ENCODE results near the gene TBX3. TPM values are rescaled to one million over a fixed set of nuclear protein-coding genes. Genes with fewer than 3 reads are reported as not detected.

The TBX3 gene
- total RNA-seq, 1 donor from 2014 or later = 17.1 TPM

DNA sequence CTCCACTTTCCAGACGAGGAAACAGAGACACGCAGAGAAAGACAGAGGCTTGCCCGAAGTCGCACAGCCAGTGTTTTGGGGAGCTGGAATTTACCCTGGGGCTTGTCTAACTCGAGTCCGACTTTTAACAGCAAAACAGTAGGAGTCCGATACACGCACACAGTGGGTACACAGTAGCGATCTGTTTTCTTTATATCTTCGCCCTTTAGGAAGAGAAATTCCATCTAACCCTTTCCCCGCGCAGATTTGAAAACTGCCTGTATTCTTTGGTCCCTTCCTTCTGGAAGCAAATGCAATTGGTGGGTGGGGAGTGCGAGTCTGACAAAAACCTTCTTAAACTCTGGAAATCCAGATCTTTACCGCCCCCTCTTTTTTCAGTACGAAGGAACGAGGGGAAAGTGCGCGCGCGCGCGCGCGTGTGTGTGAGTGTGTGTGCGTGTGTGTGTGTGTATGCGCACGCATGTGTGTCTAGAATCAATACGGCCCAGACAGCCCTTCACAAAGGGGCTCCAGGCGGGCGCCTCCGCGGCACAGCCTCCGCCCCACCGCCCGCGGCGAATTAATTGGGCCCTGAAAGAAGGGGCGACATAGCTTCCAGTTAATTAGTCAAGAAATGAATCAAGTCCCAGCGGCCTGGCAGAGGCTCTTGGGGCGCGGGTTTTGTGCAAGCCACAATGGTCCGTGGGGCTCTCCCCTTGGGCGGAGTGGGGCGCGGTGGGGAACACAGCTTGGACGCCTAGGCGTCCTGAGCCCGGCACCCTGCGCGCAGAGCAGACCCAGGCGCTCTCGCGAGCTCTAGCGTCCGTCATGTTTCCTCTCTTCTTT lies 14.0 kb upstream of the TBX3 start:
- no peak for DNase-seq (ENCODE audit: low spot score)
- intact Hi-C loops (cut with DNase I) = no loop called here

DNA sequence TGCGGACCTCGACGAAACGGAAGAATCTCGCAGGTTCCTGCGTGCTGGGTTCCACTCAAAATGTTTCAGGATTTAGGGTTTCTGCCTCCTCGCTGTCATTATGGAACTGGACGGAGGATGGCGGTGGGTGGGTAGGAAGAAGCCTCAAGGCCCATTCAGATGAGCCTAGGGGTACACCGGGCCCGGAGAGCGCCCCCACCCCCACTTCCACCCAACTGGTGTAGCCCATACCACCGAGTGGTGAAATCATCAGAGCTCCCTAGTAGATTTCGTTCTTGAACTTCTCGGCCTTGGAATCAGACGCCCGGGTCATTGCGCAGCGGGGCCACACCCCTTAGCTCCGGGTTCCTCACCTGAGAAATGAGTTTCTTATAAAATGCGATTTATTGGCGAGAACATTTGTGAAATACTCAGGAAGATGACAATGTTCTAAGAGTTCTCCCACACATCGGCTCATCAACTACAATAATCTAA lies 13.3 kb upstream of the TBX3 start:
- intact Hi-C loops (cut with DNase I) = no loop called here
- DNase-seq (ENCODE audit: low spot score) = no peak

DNA sequence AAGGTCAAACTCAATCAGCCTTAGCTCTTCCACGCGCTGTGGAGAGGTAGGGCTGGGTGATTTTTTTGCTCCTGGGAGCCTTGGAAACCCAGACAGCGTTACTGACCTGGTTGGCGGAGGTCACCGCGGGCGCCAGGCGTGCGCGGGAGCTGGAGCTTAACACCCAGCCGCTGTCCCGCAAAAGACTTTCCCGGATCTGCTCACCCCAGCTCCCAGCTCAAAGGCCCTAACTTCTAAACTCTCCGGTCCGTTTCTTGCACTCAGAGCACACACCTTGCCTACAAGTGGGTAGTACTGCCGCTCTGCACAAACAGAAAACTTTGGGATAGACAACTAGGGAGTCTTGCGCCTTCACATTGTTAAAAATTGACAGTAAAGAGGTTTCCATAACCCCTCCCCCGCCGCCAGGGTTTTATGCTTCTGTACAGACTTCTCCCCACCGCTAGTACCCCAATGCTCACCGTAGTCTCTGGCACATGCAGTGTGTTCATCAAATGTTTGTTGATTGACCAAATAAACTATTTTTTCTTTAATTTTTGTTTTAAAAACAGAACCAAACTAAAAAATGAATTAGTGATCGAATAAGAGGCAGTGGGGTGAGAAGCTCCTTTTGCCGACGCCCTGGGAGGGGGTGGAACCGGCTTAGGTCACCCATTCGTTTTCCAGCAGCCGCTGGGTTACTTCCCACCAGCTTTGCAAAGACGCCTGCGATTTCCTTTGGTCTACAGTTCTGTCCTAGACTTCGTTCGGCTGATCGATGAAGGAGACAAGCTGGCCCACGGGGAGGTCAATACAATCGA lies 12.7 kb upstream of the TBX3 start:
- intact Hi-C loops (cut with DNase I) = no loop called here
- no peak for DNase-seq (ENCODE audit: low spot score)

DNA sequence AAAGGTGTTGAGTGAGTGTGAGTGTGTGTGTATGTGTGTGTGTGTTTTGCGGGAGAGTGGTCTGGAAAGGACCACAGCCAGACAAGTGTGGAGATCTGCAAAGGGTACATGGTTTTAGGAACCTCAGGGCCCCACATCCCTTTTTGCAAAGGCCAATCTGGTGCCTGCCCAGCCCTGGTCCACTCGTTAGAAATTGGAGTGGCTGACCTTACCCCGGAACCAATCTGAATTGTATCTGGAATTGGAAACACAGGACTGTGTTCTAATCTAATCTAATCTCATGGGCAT lies 11.3 kb upstream of the TBX3 start:
- DNase-seq (ENCODE audit: low spot score) = no peak
- intact Hi-C loops (cut with DNase I) = no loop called here

DNA sequence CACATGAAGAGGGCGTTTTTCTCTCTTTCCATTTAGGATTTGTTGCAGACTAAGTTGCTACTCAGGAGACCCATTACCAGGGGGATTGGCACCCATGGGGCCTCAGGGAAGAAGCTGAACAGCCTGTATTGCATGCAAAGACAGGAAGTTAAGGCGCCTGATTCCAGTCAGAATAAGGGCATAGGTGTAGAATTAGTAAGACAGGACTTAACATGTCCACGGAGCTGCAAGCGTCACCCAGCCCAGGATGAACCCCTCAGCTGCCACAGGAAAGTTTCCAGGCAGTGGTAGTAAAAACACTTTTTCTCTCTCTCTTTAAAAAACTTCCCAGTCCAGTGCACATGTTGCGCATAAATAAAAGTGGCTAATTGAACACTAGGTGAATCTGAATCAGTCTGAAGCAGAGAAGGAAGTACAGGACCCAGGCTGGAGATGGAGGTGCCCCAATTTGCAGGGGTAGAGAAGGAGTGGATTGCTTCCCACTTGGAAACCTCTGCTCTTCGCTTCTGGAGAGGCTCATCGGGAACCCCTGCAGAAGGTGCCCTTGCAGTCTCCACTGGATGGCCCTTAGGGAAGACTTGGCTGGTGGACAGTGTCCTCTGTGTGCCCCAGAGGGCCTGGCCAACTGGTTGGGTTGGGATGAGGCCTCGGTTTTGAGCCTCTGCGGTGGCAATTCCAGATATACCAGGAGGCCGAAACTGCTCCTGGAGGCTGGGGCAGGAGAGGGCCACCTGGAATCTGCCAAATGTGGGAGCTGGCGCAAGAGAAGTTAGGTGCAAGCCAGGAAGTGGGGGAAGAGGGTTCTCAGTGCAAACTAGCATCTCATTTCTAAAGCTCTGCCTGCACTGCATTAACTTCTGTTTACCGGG lies 10.7 kb upstream of the TBX3 start:
- intact Hi-C loops (cut with DNase I) = no loop called here
- no peak for DNase-seq (ENCODE audit: low spot score)

DNA sequence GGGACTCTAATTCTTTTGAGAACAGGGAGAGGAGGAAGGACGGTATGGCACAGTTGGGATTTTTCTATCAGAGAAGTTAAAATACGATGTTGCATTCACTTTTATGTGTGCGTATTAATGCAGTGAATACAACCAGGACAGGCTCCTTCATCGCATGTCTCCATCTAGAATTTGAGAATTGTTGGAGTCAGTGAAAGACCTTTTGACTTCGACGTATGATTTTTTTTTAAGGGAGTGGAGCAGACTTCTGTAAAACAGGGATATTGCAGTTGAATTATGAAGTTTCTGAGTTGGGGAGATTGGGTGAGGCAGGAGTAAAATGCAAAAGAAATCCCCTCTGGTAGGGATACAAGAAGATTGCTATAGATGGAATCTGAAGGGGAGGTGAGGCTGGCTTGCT lies 9.6 kb upstream of the TBX3 start:
- intact Hi-C loops (cut with DNase I) = no loop called here
- no peak for DNase-seq (ENCODE audit: low spot score)

DNA sequence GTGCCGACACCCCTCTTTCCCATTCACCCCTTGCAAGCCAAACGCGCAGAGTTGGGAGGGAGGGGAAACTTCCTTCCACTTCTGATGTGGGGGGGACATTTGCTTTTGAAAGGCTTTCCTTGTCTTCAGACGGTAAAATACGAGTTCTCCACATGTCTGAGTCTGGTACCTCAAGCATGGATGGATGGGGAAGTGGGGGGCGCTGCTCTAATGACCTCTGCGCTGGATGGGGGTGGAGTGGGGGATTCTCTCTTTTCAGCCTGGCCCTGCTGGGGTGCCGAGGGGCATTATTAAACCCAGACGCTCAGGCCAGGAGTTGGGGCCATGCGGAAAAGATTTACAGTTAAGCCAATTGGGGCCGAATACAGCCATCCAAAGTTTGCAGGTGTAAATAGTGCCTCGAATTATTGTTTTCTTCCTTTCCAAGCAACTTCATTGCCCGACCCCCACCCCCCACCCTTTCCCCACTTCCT lies 9.1 kb upstream of the TBX3 start:
- DNase-seq (ENCODE audit: low spot score) = no peak
- intact Hi-C loops (cut with DNase I) = no loop called here

DNA sequence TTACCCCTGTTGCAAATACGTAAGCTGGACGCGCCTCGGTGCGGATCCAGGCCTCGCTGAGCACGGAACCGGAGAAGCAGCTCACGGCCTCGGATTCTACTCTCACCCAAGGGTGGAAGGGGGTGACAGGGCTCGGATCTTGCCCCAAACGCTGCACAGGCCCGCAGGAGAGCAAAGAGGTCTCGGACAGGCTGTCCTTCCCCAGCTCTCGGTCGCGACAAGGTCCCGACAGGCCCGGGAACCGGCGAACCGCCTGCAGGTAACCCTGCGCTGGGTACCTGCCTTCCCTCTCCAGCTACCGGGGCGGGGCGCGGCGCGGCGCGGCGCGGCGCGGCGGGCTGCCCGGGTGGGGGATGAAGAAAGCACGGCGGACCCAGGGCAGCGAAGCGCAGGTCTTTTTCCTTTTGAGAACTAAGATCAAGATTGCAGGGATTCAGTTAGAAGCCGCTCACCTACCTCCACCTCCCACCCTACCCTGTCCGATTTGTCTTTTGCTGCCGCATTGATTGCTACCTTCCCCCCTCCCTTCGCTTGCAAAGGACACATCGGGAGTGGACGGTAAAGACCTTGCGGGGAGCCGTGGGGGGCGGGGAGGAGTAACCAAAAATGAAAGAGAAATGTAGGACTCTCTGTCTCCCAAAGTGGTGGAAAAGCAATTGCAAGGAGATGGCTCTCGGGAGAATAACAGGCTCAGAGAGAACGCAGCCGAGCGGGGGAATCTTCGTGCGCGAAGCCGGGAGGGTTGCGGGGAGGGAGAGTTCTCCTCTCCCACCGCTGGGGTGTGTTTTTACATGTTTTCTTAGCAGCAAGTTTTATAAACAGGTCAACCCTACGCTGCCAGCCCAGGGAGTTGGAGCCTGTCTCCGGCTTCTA lies 8.4 kb upstream of the TBX3 start:
- intact Hi-C loops (cut with DNase I) = no loop called here
- no peak for DNase-seq (ENCODE audit: low spot score)

DNA sequence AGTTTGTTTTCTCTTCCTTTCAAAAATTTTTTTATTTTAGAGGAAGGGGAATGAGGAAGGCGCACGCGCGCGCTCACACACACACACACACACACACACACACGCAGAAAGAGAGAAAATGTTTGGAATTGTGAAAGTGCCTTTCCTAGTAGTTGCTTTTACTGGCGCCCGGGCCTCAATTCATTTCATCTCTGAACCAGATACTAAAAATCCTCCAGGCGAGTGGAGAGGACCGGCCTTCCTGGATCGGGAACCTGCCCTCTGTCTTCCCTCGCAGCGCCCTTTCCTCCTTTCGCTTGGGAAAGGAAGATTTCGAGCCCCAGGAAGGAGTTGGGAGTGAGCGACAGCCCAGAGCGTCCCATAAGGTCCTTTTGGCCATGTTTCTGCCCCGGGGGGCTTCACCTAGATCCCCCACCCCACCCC lies 7.8 kb upstream of the TBX3 start:
- intact Hi-C loops (cut with DNase I) = no loop called here
- no peak for DNase-seq (ENCODE audit: low spot score)

DNA sequence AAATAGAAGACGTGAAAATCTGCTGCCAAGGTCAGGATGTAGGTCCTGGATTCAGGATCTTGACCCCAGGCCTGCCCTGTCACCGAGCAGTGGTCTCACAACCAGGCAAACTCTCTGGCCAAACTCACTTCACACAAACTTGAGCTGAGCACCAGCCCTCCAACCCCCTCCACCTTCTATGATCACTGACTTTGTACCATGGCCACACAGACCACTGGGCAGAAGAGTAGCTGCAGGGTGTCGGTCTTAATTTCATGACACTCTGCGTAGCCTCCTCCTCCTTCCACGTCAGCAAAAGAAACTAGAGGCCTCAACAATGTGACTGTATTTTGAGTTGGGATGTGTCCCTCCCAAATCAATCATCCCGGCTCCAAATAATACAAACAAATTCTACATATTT lies 7.2 kb upstream of the TBX3 start:
- intact Hi-C loops (cut with DNase I) = no loop called here

DNA sequence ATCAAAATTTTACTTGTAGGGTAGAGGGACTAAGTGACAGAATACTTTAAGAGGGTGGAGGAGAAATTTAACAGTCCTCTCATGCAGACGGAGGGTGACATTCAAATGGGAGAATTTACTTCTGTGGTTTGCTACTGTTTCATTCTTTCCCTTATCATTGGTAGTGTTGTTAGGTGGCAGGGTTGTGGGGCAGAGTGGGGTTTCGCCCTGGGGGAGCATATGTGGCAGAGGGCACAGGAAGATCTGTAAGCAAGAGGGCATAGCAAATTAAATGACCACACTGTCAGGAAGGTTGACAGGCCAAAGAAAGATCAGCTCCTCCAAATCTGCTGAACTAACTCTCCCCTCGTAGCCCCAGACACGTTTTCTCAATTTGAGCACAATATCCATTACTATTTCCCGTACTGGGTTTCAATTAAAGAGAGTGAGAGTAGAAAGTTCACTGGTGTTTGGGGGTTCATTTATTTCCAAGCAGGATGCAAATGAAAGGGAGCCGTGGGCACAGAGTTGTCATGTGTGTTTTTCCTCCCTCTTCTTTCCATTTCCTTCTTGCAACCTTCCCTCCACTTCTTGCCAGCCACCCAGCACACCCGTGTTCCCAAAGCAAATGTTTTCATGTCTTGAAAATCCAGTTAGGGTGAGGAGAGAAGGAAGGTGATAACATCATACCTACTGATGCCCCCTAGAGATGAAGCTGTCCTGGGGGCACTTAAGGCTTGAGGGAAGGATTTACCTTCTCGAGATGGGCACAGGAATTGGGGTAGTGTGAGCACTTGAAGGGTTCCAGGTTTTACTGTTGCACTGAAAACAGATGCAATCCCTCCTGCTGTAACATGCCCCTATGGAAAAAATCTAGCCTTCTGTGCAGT lies 6.5 kb upstream of the TBX3 start:
- DNase-seq (ENCODE audit: low spot score) = no peak
- intact Hi-C loops (cut with DNase I) = no loop called here

More for the DNA sequence above, 7.2 kb upstream of the TBX3 start:
- DNase-seq (ENCODE audit: low spot score) = no peak

DNA sequence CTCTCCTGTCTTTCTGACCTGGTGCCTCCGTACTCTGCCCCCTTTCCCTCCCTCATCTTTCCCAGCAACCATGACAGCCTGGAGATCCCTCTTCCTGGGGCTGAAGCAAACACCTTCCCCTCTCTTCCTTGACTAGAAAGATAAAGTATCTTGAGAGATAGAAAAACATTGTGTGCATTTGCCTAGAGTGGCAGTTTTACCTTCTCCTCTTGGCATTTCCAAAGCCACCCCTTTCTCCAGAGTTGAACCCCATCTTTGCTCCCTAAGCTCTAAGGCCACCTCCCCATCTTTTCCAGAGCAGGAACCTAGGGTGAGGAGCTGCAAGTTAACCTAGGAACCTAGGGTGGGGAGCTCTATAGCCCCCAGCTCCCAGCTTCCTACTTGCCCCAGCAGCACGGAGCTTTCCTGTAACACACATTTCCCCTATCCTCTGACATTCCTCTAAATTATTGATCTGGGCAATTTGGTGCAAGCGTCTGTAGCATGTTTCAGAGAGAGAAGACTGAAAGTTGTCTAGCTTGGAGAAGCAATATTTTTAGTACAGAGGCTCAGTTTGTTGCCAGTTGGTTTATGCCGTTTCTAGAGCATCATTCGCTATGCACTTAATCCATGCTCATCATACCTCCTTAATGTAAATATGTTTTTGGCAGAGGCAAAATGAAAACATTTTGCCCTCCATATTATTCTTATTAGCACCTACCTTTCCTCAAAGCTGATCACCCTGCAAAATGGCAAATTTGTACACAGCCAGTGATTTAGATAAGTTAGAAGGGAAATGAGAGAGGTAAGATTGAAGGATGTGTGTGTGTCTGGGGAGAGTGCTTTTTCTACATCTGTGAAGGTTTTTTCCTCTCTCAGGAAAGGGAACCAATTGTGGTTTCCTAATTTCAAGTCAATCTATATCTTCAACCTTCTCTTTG lies 5.4 kb upstream of the TBX3 start:
- no peak for DNase-seq (ENCODE audit: low spot score)
- intact Hi-C loops (cut with DNase I) = loop anchor here (10.0 kb wide), 2 partner anchors 265 to 455 kb away; no protein-coding TSS in a partner anchor

DNA sequence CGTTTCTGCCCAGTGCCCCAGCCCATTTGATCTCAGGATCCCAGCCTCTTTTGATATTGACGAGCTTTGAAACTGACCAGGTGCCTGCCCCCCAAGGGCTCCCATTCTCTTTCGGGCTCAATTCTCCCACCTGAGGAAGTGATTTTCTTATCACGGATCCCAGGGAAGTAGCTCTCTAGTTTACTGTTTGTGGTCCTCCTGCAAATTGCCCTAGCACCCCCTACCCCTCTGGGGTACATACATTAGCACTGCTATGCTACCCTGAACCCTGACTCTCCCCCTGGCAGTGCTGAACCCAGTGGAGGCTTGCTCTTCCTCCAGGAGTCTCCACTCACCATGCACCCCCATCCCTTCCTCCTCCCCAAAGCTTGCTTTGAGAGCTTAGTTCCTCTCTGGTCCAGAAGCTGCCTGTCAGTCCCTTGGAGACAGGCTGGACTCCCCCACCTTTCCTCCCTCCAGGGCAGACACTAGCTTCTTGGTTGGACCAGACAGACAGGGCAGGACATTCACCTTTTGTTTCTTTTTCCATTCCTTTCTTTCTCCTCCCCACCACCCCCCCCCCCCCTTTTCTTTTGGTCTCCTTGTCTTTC lies 4.4 kb upstream of the TBX3 start:
- intact Hi-C loops (cut with DNase I) = loop anchor here (10.0 kb wide), 2 partner anchors 266 to 456 kb away; no protein-coding TSS in a partner anchor
- DNase-seq (ENCODE audit: low spot score) = no peak

DNA sequence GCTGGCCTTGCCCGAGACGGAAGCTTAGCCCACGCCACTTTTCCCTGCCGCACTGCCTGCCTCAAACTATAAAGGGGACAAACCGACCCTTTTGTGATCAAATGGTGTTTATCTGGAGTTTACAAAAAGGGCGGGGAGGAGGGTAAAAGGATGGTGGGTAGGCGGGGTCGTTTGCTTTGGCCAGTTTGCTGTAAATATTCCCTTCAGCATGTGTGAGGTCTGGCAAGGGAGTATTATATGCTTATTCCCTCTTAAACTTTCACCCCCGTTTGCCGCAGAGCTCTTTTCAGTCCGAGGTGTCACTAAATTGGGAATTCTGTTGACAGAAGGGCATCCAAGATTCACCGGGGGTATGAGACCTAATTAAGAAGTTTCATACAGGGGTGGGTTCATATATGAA lies 3.8 kb upstream of the TBX3 start:
- DNase-seq (ENCODE audit: low spot score) = no peak
- intact Hi-C loops (cut with DNase I) = loop anchor here (10.0 kb wide), 2 partner anchors 267 to 457 kb away; no protein-coding TSS in a partner anchor

DNA sequence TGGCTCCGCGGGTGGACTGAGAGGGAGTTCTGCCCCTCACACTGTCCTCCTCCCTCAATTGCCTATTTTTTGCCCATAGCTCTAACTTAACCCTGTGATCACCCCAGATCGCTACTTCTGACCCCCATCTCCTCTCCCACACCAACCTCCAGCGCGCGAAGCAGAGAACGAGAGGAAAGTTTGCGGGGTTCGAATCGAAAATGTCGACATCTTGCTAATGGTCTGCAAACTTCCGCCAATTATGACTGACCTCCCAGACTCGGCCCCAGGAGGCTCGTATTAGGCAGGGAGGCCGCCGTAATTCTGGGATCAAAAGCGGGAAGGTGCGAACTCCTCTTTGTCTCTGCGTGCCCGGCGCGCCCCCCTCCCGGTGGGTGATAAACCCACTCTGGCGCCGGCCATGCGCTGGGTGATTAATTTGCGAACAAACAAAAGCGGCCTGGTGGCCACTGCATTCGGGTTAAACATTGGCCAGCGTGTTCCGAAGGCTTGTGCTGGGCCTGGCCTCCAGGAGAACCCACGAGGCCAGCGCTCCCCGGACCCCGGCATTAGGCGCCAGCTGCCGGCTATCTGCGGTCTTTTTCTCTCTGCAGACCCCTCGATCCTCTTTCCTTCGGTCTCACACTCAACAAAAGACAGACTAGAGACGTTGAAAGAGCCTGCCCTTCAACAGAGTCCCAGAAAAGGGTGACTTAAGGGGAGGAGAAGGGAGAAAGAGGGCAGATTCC lies 3.0 kb upstream of the TBX3 start:
- no peak for DNase-seq (ENCODE audit: low spot score)
- intact Hi-C loops (cut with DNase I) = loop anchor here (10.0 kb wide), 2 partner anchors 268 to 458 kb away; no protein-coding TSS in a partner anchor

DNA sequence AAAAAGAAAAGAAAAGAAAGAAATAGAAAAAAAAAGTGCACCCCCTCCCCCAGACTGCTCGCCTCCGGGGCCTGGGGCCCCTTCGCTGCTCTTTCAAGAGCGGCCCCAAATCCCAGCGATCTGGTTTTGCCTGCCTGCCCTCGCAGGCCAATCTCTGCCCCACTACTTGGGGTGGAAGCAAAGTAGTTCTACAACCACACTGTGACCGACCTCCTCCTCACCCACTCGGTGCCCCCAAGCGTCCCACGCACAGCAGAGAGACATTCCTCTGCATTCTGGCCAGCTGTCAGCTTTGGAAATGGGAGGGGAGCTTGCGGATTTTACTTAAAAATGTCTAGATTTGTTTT lies 2.4 kb upstream of the TBX3 start:
- no peak for DNase-seq (ENCODE audit: low spot score)
- intact Hi-C loops (cut with DNase I) = loop anchor here (10.0 kb wide), 2 partner anchors 268 to 458 kb away; no protein-coding TSS in a partner anchor

Measured in cardiac septum (tissue), 1 donor.